ENCODE measurements around the gene ZFR. TPM values are rescaled to one million over a fixed set of nuclear protein-coding genes. Genes with fewer than 3 reads are reported as not detected.

ZFR gene
- total and polyA plus RNA-seq, 8 donors: 15.7 to 33.4 (median 23.1) TPM

- H3K9me3 ChIP-seq: no peaks in the 10 kb centered on the region
- ATAC-seq (no peak), FAIRE-seq (no peak), DNase-seq (no peak)
- peaks cover 0 to 39% (median 9%) of the 10 kb centered on the region in 3 donors for H3K36me3 ChIP-seq
- H3K4me1 ChIP-seq: no peaks in the 10 kb centered on the region
- WGBS, 2 donors: 68 to 77% methylated on average over 3 of the region's 3 CpGs
- intact Hi-C loops (cut with DNase I): no loop called here
- H3K27me3 ChIP-seq: no peaks in the 10 kb centered on the region
- no peak for TF ChIP-seq CTCF (IDR thresholded peaks at IDR 0.05)
- H3K27ac ChIP-seq: no peak overlapping the region
- no peak overlapping the region for H3K4me3 ChIP-seq
Measured at GRCh38 chr5:32383586-32383985, 61.0 kb downstream of the ZFR start.

GRCh38 chr5:32383065-32383464 is 61.5 kb downstream of the ZFR start:
- Histone ChIP-seq H3K9me3 (no peaks in the 10 kb centered on the region), H3K36me3 (peaks cover 0 to 43% (median 9%) of the 10 kb centered on the region in 3 donors), H3K27ac (no peak overlapping the region), H3K4me3 (no peak overlapping the region), H3K27me3 (no peaks in the 10 kb centered on the region), H3K4me1 (no peaks in the 10 kb centered on the region)
- no peak for DNase-seq
- TF ChIP-seq CTCF (IDR thresholded peaks at IDR 0.05): no peak
- intact Hi-C loops (cut with DNase I): no loop called here
- no peak for FAIRE-seq
- no peak for ATAC-seq
- WGBS, 2 donors: 34 to 35% methylated on average over 2 of the region's 2 CpGs

GRCh38 chr5:32379421-32379820 is 65.1 kb downstream of the ZFR start:
- H3K36me3 ChIP-seq: peaks cover 0 to 40% (median 5%) of the 10 kb centered on the region in 3 donors

GRCh38 chr5:32378966-32379365 is 65.6 kb downstream of the ZFR start:
- no peaks in the 10 kb centered on the region for H3K9me3 ChIP-seq
- 73 to 82% methylated on average over 5 of the region's 5 CpGs for WGBS, 2 donors
- H3K4me3 ChIP-seq: no peak overlapping the region
- intact Hi-C loops (cut with DNase I): no loop called here
- H3K27me3 ChIP-seq: no peaks in the 10 kb centered on the region
- no peak for ATAC-seq
- no peak for TF ChIP-seq CTCF (IDR thresholded peaks at IDR 0.05)
- H3K27ac ChIP-seq: no peak overlapping the region
- no peak for DNase-seq
- H3K4me1 ChIP-seq: no peaks in the 10 kb centered on the region
- peaks cover 0 to 40% (median 3%) of the 10 kb centered on the region in 3 donors for H3K36me3 ChIP-seq
- no peak for FAIRE-seq

More at GRCh38 chr5:32379421-32379820, 65.1 kb downstream of the ZFR start:
- DNase-seq (no peak), FAIRE-seq (no peak), ATAC-seq (no peak)
- H3K4me3 ChIP-seq: no peak overlapping the region
- H3K27ac ChIP-seq: no peak overlapping the region
- no peaks in the 10 kb centered on the region for H3K27me3 ChIP-seq
- no peak for TF ChIP-seq CTCF (IDR thresholded peaks at IDR 0.05)
- no peaks in the 10 kb centered on the region for H3K4me1 ChIP-seq
- intact Hi-C loops (cut with DNase I): no loop called here
- no peaks in the 10 kb centered on the region for H3K9me3 ChIP-seq

GRCh38 chr5:32369542-32370155 is 74.9 kb downstream of the ZFR start:
- peaks cover 0 to 20% (median 0%) of the 10 kb centered on the region in 3 donors for H3K36me3 ChIP-seq
- no peak for ATAC-seq
- no peaks in the 10 kb centered on the region for H3K27me3 ChIP-seq
- DNase-seq: no peak
- no peak for FAIRE-seq
- intact Hi-C loops (cut with DNase I): no loop called here
- H3K27ac ChIP-seq: no peak overlapping the region
- H3K4me3 ChIP-seq: no peak overlapping the region
- no peaks in the 10 kb centered on the region for H3K4me1 ChIP-seq
- H3K9me3 ChIP-seq: no peaks in the 10 kb centered on the region
- no peak for TF ChIP-seq CTCF (IDR thresholded peaks at IDR 0.05)
- WGBS, 2 donors: 88 to 89% methylated on average over 8 of the region's 8 CpGs
